SIG-M5 treated with dmso at 0.1 percent for 504 hours (cell line): ENCODE results near the gene PCAT6.
A peak's percentile ranks its signal among the peaks of the same experiment; 100 is the strongest.

Experiments
- DNase-seq: peaks from one replicate; lab custom pipeline; 2025; ENCODE audit not compliant: unreplicated experiment; lab: John Stamatoyannopoulos, UW

The PCAT6 gene

GRCh38 chr1:202844259-202844658 lies 33.5 kb downstream of the PCAT6 start:
- DNase-seq, result no peak

GRCh38 chr1:202844935-202845334 lies 34.2 kb downstream of the PCAT6 start:
- no peak for DNase-seq

- no peak for DNase-seq
These were observed 37.4 kb downstream of the PCAT6 start for GRCh38 chr1:202848191-202848542.

- no peak for DNase-seq
These were observed 40.0 kb downstream of the PCAT6 start for GRCh38 chr1:202850593-202851362.

- DNase-seq, result peak; percentile 57
These were observed 41.6 kb downstream of the PCAT6 start for GRCh38 chr1:202852163-202852904.

GRCh38 chr1:202854787-202855186 lies 44.0 kb downstream of the PCAT6 start:
- DNase-seq, result no peak

- DNase-seq, result peak; percentile 71
These were observed 45.3 kb downstream of the PCAT6 start for GRCh38 chr1:202856014-202856413.

- no peak for DNase-seq
These were observed 46.4 kb downstream of the PCAT6 start for GRCh38 chr1:202857136-202857610.

- DNase-seq, result peak; percentile 72
These were observed 47.6 kb downstream of the PCAT6 start for GRCh38 chr1:202858331-202858730.

GRCh38 chr1:202858789-202859414 lies 48.1 kb downstream of the PCAT6 start:
- no peak for DNase-seq

- peak; percentile 86 for DNase-seq
These were observed 50.1 kb downstream of the PCAT6 start for GRCh38 chr1:202860744-202861419.
